ENCODE results near the gene RPS15. TPM values are rescaled to one million over a fixed set of nuclear protein-coding genes. Genes with fewer than 3 reads are reported as not detected.

The RPS15 gene
- total RNA-seq, 1 donor from 2014 or later, result 614 TPM

DNA sequence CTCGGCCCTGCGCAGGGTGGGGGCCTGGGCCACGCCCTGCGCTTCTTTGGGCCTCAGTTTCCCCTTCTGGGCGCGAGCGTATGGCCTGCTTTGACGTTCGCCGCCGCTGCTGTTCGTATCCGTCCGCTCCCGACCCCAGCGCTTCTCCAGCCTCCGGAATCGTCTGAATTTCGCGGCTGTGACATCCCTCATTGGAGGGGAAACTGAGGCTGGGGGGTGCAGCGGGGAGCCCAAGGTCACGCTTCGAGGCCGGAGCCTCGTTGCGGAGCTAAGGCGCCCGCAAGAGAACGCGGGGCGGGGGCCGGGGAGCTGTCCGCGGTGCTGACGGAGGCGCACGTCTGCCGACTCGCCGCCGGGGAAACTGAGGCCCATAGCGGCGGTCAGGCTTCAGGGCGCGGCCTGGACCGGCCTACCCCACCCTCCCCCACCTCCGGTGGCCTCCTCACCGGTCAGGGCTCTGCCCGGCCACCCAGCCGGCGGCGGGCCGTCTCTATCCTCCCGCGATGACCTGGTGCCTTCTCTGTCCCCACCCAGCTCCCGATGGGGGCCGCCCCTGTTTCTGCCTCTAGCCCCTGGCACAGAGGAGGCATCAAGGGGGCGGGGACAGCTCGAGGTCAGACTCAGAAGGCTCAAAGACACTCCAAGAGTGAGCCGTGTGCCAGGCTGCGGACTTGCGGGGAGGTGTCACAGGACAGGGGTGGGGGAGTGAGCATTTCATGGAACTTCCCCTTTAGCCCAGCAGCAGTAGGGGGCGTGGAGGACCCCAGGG lies 8.7 kb downstream of the RPS15 start:
- Mint-ChIP-seq H3K36me3 (ENCODE audit: low read depth) (peaks cover 6% of the 10 kb centered on the region), H3K9me3 (ENCODE audit: low read depth) (no peaks in the 10 kb centered on the region), H3K27ac (ENCODE audit: unreplicated experiment) (no peak overlapping the region), H3K27me3 (ENCODE audit: low read depth) (peaks cover 16% of the 10 kb centered on the region), H3K4me1 (ENCODE audit: low read depth) (peaks cover 27% of the 10 kb centered on the region), H3K4me3 (ENCODE audit: unreplicated experiment) (peak overlapping the region; percentile 60)
- TF ChIP-seq CTCF (IDR thresholded peaks at IDR 0.05), result no peak
- DNase-seq (ENCODE audit: low spot score), result no peak

- no peaks in the 10 kb centered on the region for H3K9me3 Mint-ChIP-seq (ENCODE audit: low read depth)
- H3K27ac Mint-ChIP-seq (ENCODE audit: unreplicated experiment), result no peak overlapping the region
- peaks cover 25% of the 10 kb centered on the region for H3K4me1 Mint-ChIP-seq (ENCODE audit: low read depth)
- peaks cover 2% of the 10 kb centered on the region for H3K36me3 Mint-ChIP-seq (ENCODE audit: low read depth)
- H3K4me3 Mint-ChIP-seq (ENCODE audit: unreplicated experiment), result no peak overlapping the region
- peaks cover 19% of the 10 kb centered on the region for H3K27me3 Mint-ChIP-seq (ENCODE audit: low read depth)
- no peak for TF ChIP-seq CTCF (IDR thresholded peaks at IDR 0.05)
- DNase-seq (ENCODE audit: low spot score), result no peak
Measured at GRCh38 chr19:1447504-1447903, 9.3 kb downstream of the RPS15 start.

DNA sequence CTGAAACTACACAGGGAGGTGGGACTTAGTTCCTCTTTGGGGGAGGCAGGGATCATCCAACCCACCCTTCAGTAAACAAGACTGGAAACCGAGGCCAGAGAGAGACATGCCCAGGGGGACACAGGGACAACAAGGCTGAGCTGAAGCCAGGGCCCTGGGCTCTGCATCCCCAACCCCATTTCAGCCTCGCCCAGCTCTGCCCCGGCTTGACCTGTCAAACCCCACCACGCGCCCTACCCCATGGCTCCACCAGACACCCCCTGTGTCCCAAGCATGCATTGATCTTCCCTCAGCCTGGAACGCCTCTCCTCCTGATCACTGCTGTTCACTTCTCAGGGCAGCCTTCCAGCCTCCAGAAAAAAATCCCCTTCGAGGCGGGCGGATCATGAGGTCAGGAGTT lies 9.7 kb downstream of the RPS15 start:
- no peak for DNase-seq (ENCODE audit: low spot score)
- peaks cover 25% of the 10 kb centered on the region for H3K4me1 Mint-ChIP-seq (ENCODE audit: low read depth)
- peaks cover 2% of the 10 kb centered on the region for H3K36me3 Mint-ChIP-seq (ENCODE audit: low read depth)
- no peak overlapping the region for H3K4me3 Mint-ChIP-seq (ENCODE audit: unreplicated experiment)
- no peaks in the 10 kb centered on the region for H3K9me3 Mint-ChIP-seq (ENCODE audit: low read depth)
- H3K27ac Mint-ChIP-seq (ENCODE audit: unreplicated experiment), result no peak overlapping the region
- peaks cover 19% of the 10 kb centered on the region for H3K27me3 Mint-ChIP-seq (ENCODE audit: low read depth)
- no peak for TF ChIP-seq CTCF (IDR thresholded peaks at IDR 0.05)

DNA sequence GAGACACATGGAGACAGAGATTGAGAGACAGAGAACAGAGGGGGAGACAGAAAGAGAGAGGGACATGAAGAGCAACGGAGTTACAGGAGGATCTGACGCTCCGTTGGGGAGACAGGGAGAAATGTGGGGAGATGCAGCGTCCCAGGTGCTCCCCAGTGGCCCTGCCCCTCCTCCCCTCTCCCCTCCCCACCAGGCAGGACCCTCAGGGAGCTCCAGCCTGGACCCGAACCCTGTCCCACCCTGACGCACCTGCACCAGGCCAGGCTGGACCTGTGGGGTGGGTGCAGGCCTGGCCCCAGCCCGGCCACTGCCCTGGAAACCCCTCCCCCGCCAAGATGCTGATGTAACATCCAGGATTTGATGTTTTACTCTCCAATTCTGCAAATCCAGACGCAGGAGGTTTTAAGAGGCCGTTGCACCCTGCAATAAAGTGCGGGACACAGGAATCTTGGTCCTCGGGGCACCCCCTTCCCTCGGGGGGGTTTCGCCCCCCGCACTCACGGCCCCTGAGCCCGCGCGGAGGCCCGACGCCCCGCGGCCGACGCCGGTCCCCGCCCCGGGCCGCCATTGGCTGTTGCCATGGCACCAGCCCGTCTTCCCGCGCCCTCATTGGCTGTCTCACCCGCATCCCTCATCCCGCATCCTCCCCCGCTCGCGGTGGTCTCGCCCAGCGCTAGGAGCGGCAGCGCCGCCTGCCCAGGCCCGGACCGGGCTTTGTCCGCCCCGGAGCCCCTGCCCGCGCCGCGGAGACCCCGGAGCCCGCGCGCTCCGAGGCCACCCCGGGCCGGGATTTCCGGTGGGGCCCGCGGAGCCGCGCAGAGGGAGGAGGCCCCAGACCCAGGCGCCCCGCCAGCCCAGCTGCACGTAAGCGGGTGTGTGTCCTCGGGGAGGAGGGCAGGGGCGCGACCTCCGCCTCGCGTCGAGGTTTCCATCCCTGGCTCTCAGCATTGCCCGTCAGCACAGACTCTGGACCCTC lies 11.6 kb downstream of the RPS15 start, which contains the start of gene APC2:
Gene APC2, plus strand, starts transcription at position 655 of the 976 bp plus-strand sequence. CDS start 2,881 bp downstream, outside the sequence.
- peak within 1 kb of the TSS; percentile 60 for H3K4me3 Mint-ChIP-seq (ENCODE audit: unreplicated experiment)
- peaks cover 2% of the 10 kb centered on the region for H3K36me3 Mint-ChIP-seq (ENCODE audit: low read depth)
- no peak within 1 kb of the TSS for H3K27ac Mint-ChIP-seq (ENCODE audit: unreplicated experiment)
- no peak for TF ChIP-seq CTCF (IDR thresholded peaks at IDR 0.05)
- no peaks in the 10 kb centered on the region for H3K9me3 Mint-ChIP-seq (ENCODE audit: low read depth)
- no peak for DNase-seq (ENCODE audit: low spot score)
- peaks cover 25% of the 10 kb centered on the region for H3K4me1 Mint-ChIP-seq (ENCODE audit: low read depth)
- H3K27me3 Mint-ChIP-seq (ENCODE audit: low read depth), result peaks cover 22% of the 10 kb centered on the region

Data from chondrocyte (in vitro differentiated cells).